ENCODE results near the gene KIRREL3.

Gene KIRREL3

GRCh38 chr11:126479178-126479930 is 521.2 kb downstream of the KIRREL3 start:
- H3K4me3 ChIP-seq (ENCODE audit: low read depth in 1 of 2, low read length in 2 of 2) = no peak overlapping the region
- no peak overlapping the region for H3K27ac ChIP-seq (ENCODE audit: low read length)
- H3K36me3 ChIP-seq (ENCODE audit: control insufficient read depth in 1 of 2, insufficient read depth in 2 of 2, low read length in 2 of 2) = no peaks in the 10 kb centered on the region
- no peaks in the 10 kb centered on the region for H3K9me3 ChIP-seq (ENCODE audit: control insufficient read depth in 1 of 2, low read length in 2 of 2)
- H3K4me1 ChIP-seq (ENCODE audit: control insufficient read depth in 1 of 2, insufficient read depth in 2 of 2, low read length in 2 of 2) = no peaks in the 10 kb centered on the region
- no peaks in the 10 kb centered on the region for H3K27me3 ChIP-seq (ENCODE audit: low read depth, low read length)

GRCh38 chr11:126478466-126478865 is 522.1 kb downstream of the KIRREL3 start:
- H3K4me3 ChIP-seq (ENCODE audit: low read depth in 1 of 2, low read length in 2 of 2) = no peak overlapping the region
- H3K27ac ChIP-seq (ENCODE audit: low read length) = no peak overlapping the region
- no peaks in the 10 kb centered on the region for H3K27me3 ChIP-seq (ENCODE audit: low read depth, low read length)
- no peaks in the 10 kb centered on the region for H3K4me1 ChIP-seq (ENCODE audit: control insufficient read depth in 1 of 2, insufficient read depth in 2 of 2, low read length in 2 of 2)
- no peaks in the 10 kb centered on the region for H3K9me3 ChIP-seq (ENCODE audit: control insufficient read depth in 1 of 2, low read length in 2 of 2)
- no peaks in the 10 kb centered on the region for H3K36me3 ChIP-seq (ENCODE audit: control insufficient read depth in 1 of 2, insufficient read depth in 2 of 2, low read length in 2 of 2)

GRCh38 chr11:126477535-126478305 is 522.9 kb downstream of the KIRREL3 start:
- Histone ChIP-seq H3K9me3 (ENCODE audit: control insufficient read depth in 1 of 2, low read length in 2 of 2) (no peaks in the 10 kb centered on the region), H3K4me3 (ENCODE audit: low read depth in 1 of 2, low read length in 2 of 2) (no peak overlapping the region), H3K36me3 (ENCODE audit: control insufficient read depth in 1 of 2, insufficient read depth in 2 of 2, low read length in 2 of 2) (no peaks in the 10 kb centered on the region), H3K27ac (ENCODE audit: low read length) (no peak overlapping the region), H3K27me3 (ENCODE audit: low read depth, low read length) (no peaks in the 10 kb centered on the region), H3K4me1 (ENCODE audit: control insufficient read depth in 1 of 2, insufficient read depth in 2 of 2, low read length in 2 of 2) (no peaks in the 10 kb centered on the region)

- Histone ChIP-seq H3K36me3 (ENCODE audit: control insufficient read depth in 1 of 2, insufficient read depth in 2 of 2, low read length in 2 of 2) (no peaks in the 10 kb centered on the region), H3K4me3 (ENCODE audit: low read depth in 1 of 2, low read length in 2 of 2) (no peak overlapping the region), H3K27me3 (ENCODE audit: low read depth, low read length) (no peaks in the 10 kb centered on the region), H3K4me1 (ENCODE audit: control insufficient read depth in 1 of 2, insufficient read depth in 2 of 2, low read length in 2 of 2) (no peaks in the 10 kb centered on the region), H3K9me3 (ENCODE audit: control insufficient read depth in 1 of 2, low read length in 2 of 2) (no peaks in the 10 kb centered on the region), H3K27ac (ENCODE audit: low read length) (no peak overlapping the region)
These were observed 523.6 kb downstream of the KIRREL3 start for GRCh38 chr11:126476977-126477376.

GRCh38 chr11:126476266-126476924 is 524.2 kb downstream of the KIRREL3 start:
- Histone ChIP-seq H3K36me3 (ENCODE audit: control insufficient read depth in 1 of 2, insufficient read depth in 2 of 2, low read length in 2 of 2) (no peaks in the 10 kb centered on the region), H3K4me1 (ENCODE audit: control insufficient read depth in 1 of 2, insufficient read depth in 2 of 2, low read length in 2 of 2) (no peaks in the 10 kb centered on the region), H3K27me3 (ENCODE audit: low read depth, low read length) (no peaks in the 10 kb centered on the region), H3K9me3 (ENCODE audit: control insufficient read depth in 1 of 2, low read length in 2 of 2) (no peaks in the 10 kb centered on the region), H3K4me3 (ENCODE audit: low read depth in 1 of 2, low read length in 2 of 2) (no peak overlapping the region), H3K27ac (ENCODE audit: low read length) (no peak overlapping the region)

- Histone ChIP-seq H3K36me3 (ENCODE audit: control insufficient read depth in 1 of 2, insufficient read depth in 2 of 2, low read length in 2 of 2) (no peaks in the 10 kb centered on the region), H3K4me1 (ENCODE audit: control insufficient read depth in 1 of 2, insufficient read depth in 2 of 2, low read length in 2 of 2) (no peaks in the 10 kb centered on the region), H3K27ac (ENCODE audit: low read length) (no peak overlapping the region), H3K4me3 (ENCODE audit: low read depth in 1 of 2, low read length in 2 of 2) (no peak overlapping the region), H3K9me3 (ENCODE audit: control insufficient read depth in 1 of 2, low read length in 2 of 2) (no peaks in the 10 kb centered on the region), H3K27me3 (ENCODE audit: low read depth, low read length) (no peaks in the 10 kb centered on the region)
These were observed 525.3 kb downstream of the KIRREL3 start for GRCh38 chr11:126475014-126475991.

- Histone ChIP-seq H3K27me3 (ENCODE audit: low read depth, low read length) (no peaks in the 10 kb centered on the region), H3K36me3 (ENCODE audit: control insufficient read depth in 1 of 2, insufficient read depth in 2 of 2, low read length in 2 of 2) (no peaks in the 10 kb centered on the region), H3K9me3 (ENCODE audit: control insufficient read depth in 1 of 2, low read length in 2 of 2) (no peaks in the 10 kb centered on the region), H3K4me1 (ENCODE audit: control insufficient read depth in 1 of 2, insufficient read depth in 2 of 2, low read length in 2 of 2) (no peaks in the 10 kb centered on the region), H3K27ac (ENCODE audit: low read length) (no peak overlapping the region), H3K4me3 (ENCODE audit: low read depth in 1 of 2, low read length in 2 of 2) (no peak overlapping the region)
These were observed 526.4 kb downstream of the KIRREL3 start for GRCh38 chr11:126474220-126474619.

- Histone ChIP-seq H3K27ac (ENCODE audit: low read length) (no peak overlapping the region), H3K36me3 (ENCODE audit: control insufficient read depth in 1 of 2, insufficient read depth in 2 of 2, low read length in 2 of 2) (no peaks in the 10 kb centered on the region), H3K9me3 (ENCODE audit: control insufficient read depth in 1 of 2, low read length in 2 of 2) (no peaks in the 10 kb centered on the region), H3K4me1 (ENCODE audit: control insufficient read depth in 1 of 2, insufficient read depth in 2 of 2, low read length in 2 of 2) (no peaks in the 10 kb centered on the region), H3K27me3 (ENCODE audit: low read depth, low read length) (no peaks in the 10 kb centered on the region), H3K4me3 (ENCODE audit: low read depth in 1 of 2, low read length in 2 of 2) (no peak overlapping the region)
These were observed 527.3 kb downstream of the KIRREL3 start for GRCh38 chr11:126473269-126473668.

GRCh38 chr11:126469311-126469710 is 531.3 kb downstream of the KIRREL3 start:
- H3K4me1 ChIP-seq (ENCODE audit: control insufficient read depth in 1 of 2, insufficient read depth in 2 of 2, low read length in 2 of 2) = peaks cover 0 to 9% of the 10 kb centered on the region in 2 donors
- no peaks in the 10 kb centered on the region for H3K36me3 ChIP-seq (ENCODE audit: control insufficient read depth in 1 of 2, insufficient read depth in 2 of 2, low read length in 2 of 2)
- H3K27ac ChIP-seq (ENCODE audit: low read length) = no peak overlapping the region
- no peaks in the 10 kb centered on the region for H3K27me3 ChIP-seq (ENCODE audit: low read depth, low read length)
- no peaks in the 10 kb centered on the region for H3K9me3 ChIP-seq (ENCODE audit: control insufficient read depth in 1 of 2, low read length in 2 of 2)
- no peak overlapping the region for H3K4me3 ChIP-seq (ENCODE audit: low read depth in 1 of 2, low read length in 2 of 2)

GRCh38 chr11:126468102-126468521 is 532.5 kb downstream of the KIRREL3 start:
- Histone ChIP-seq H3K27me3 (ENCODE audit: low read depth, low read length) (no peaks in the 10 kb centered on the region), H3K4me1 (ENCODE audit: control insufficient read depth in 1 of 2, insufficient read depth in 2 of 2, low read length in 2 of 2) (peaks cover 0 to 9% of the 10 kb centered on the region in 2 donors), H3K9me3 (ENCODE audit: control insufficient read depth in 1 of 2, low read length in 2 of 2) (no peaks in the 10 kb centered on the region), H3K4me3 (ENCODE audit: low read depth in 1 of 2, low read length in 2 of 2) (no peak overlapping the region), H3K27ac (ENCODE audit: low read length) (no peak overlapping the region), H3K36me3 (ENCODE audit: control insufficient read depth in 1 of 2, insufficient read depth in 2 of 2, low read length in 2 of 2) (no peaks in the 10 kb centered on the region)

Data from muscle layer of duodenum (tissue), 2 donors.